ENCODE measurements around the gene BTBD18. TPM values are rescaled to one million over a fixed set of nuclear protein-coding genes. Genes with fewer than 3 reads are reported as not detected.

Gene BTBD18
- polyA plus RNA-seq, 1 donor (not counting 4 experiments of a cell fraction or from before 2014, with no cell fraction given) = not detected

- peaks cover 38% of the 10 kb centered on the region for H4K20me1 ChIP-seq (ENCODE audit: control insufficient read depth, extremely low read depth, insufficient read depth, low read length)
- H3K27me3 ChIP-seq (ENCODE audit: control insufficient read depth, extremely low read depth, insufficient read depth, low read length) = no peaks in the 10 kb centered on the region
- no peak overlapping the region for H3K9ac ChIP-seq (ENCODE audit: control insufficient read depth, extremely low read depth, insufficient read depth, low read length)
- H3K4me1 ChIP-seq (ENCODE audit: control insufficient read depth, extremely low read depth, insufficient read depth, low read length) = peaks cover 40% of the 10 kb centered on the region
- H3K79me2 ChIP-seq (ENCODE audit: control insufficient read depth, insufficient read depth, low read length) = peaks cover 96% of the 10 kb centered on the region
- H3K4me3 ChIP-seq (ENCODE audit: control insufficient read depth in 2 of 3, extremely low read depth in 1 of 3, insufficient read depth in 2 of 3, low read depth in 1 of 3, low read length in 3 of 3) = no peak overlapping the region
- TF ChIP-seq, protein P1, sequence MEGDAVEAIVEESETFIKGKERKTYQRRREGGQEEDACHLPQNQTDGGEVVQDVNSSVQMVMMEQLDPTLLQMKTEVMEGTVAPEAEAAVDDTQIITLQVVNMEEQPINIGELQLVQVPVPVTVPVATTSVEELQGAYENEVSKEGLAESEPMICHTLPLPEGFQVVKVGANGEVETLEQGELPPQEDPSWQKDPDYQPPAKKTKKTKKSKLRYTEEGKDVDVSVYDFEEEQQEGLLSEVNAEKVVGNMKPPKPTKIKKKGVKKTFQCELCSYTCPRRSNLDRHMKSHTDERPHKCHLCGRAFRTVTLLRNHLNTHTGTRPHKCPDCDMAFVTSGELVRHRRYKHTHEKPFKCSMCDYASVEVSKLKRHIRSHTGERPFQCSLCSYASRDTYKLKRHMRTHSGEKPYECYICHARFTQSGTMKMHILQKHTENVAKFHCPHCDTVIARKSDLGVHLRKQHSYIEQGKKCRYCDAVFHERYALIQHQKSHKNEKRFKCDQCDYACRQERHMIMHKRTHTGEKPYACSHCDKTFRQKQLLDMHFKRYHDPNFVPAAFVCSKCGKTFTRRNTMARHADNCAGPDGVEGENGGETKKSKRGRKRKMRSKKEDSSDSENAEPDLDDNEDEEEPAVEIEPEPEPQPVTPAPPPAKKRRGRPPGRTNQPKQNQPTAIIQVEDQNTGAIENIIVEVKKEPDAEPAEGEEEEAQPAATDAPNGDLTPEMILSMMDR (optimal IDR thresholded peaks at IDR 0.05 in 1 of 3, IDR thresholded peaks at IDR 0.05 in 1 of 3, conservative IDR thresholded peaks at IDR 0.05 in 1 of 3; ENCODE audit: extremely low read depth in 1 of 3, insufficient read depth in 2 of 3, low read length in 3 of 3) = no peak
- TF ChIP-seq EZH2 (IDR thresholded peaks at IDR 0.05; ENCODE audit: low read length) = no peak
- H3K4me2 ChIP-seq (ENCODE audit: control insufficient read depth, extremely low read depth, insufficient read depth, low read depth, low read length) = no peak overlapping the region
- FAIRE-seq (no peak), DNase-seq (ENCODE audit: low read depth, low spot score) (no peak)
- dilution Hi-C loops (cut with MboI; ENCODE audit: extremely low pct_ligation_motif_present, low sequenced_read_pairs) = no loop called here
- H3K36me3 ChIP-seq (ENCODE audit: control insufficient read depth in 2 of 2, extremely low read depth in 1 of 2, insufficient read depth in 2 of 2, low read length in 2 of 2) = peaks cover 0 to 3% of the 10 kb centered on the region in 2 experiments
- no peaks in the 10 kb centered on the region for H3K9me3 ChIP-seq (ENCODE audit: control insufficient read depth, low read depth, low read length)
- peaks cover 9% of the 10 kb centered on the region for H3K9me1 ChIP-seq (ENCODE audit: control insufficient read depth, extremely low read depth, insufficient read depth, low read length)
- no peak overlapping the region for H2AFZ ChIP-seq (ENCODE audit: control insufficient read depth, low read length)
- H3K27ac ChIP-seq (ENCODE audit: control insufficient read depth, insufficient read depth, low read length) = no peak overlapping the region
Observed at GRCh38 chr11:57771365-57771764, 19.7 kb upstream of the BTBD18 start.

GRCh38 chr11:57770793-57771192, 19.2 kb upstream of the BTBD18 start:
- dilution Hi-C loops (cut with MboI; ENCODE audit: extremely low pct_ligation_motif_present, low sequenced_read_pairs) = no loop called here
- peaks cover 40% of the 10 kb centered on the region for H3K4me1 ChIP-seq (ENCODE audit: control insufficient read depth, extremely low read depth, insufficient read depth, low read length)

More at GRCh38 chr11:57770793-57771192, 19.2 kb upstream of the BTBD18 start:
- no peak overlapping the region for H3K4me2 ChIP-seq (ENCODE audit: control insufficient read depth, extremely low read depth, insufficient read depth, low read depth, low read length)
- no peaks in the 10 kb centered on the region for H3K9me3 ChIP-seq (ENCODE audit: control insufficient read depth, low read depth, low read length)
- no peak for FAIRE-seq
- H3K9me1 ChIP-seq (ENCODE audit: control insufficient read depth, extremely low read depth, insufficient read depth, low read length) = peaks cover 6% of the 10 kb centered on the region
- no peak overlapping the region for H2AFZ ChIP-seq (ENCODE audit: control insufficient read depth, low read length)
- DNase-seq (ENCODE audit: low read depth, low spot score) = no peak
- TF ChIP-seq, protein P1 (optimal IDR thresholded peaks at IDR 0.05 in 1 of 3, IDR thresholded peaks at IDR 0.05 in 1 of 3, conservative IDR thresholded peaks at IDR 0.05 in 1 of 3; ENCODE audit: extremely low read depth in 1 of 3, insufficient read depth in 2 of 3, low read length in 3 of 3) = no peak
- no peak for TF ChIP-seq EZH2 (IDR thresholded peaks at IDR 0.05; ENCODE audit: low read length)
- H4K20me1 ChIP-seq (ENCODE audit: control insufficient read depth, extremely low read depth, insufficient read depth, low read length) = peaks cover 36% of the 10 kb centered on the region
- H3K27me3 ChIP-seq (ENCODE audit: control insufficient read depth, extremely low read depth, insufficient read depth, low read length) = no peaks in the 10 kb centered on the region
- no peak overlapping the region for H3K4me3 ChIP-seq (ENCODE audit: control insufficient read depth in 2 of 3, extremely low read depth in 1 of 3, insufficient read depth in 2 of 3, low read depth in 1 of 3, low read length in 3 of 3)
- H3K79me2 ChIP-seq (ENCODE audit: control insufficient read depth, insufficient read depth, low read length) = peaks cover 96% of the 10 kb centered on the region
- H3K36me3 ChIP-seq (ENCODE audit: control insufficient read depth in 2 of 2, extremely low read depth in 1 of 2, insufficient read depth in 2 of 2, low read length in 2 of 2) = peaks cover 0 to 3% of the 10 kb centered on the region in 2 experiments
- H3K27ac ChIP-seq (ENCODE audit: control insufficient read depth, insufficient read depth, low read length) = no peak overlapping the region
- H3K9ac ChIP-seq (ENCODE audit: control insufficient read depth, extremely low read depth, insufficient read depth, low read length) = no peak overlapping the region

All from keratinocyte (primary cell).